Glutamatergic neuron (in vitro differentiated cells): ENCODE measurements around the gene KIF27. TPM values are rescaled to one million over a fixed set of nuclear protein-coding genes. Genes with fewer than 3 reads are reported as not detected.
"Not testable (repeated sequence)": the region's sequence is repeated elsewhere in the genome, so short reads cannot be mapped to it uniquely, and the experiment has no call there.

Experiments used
- DNase-seq: peaks from one replicate; pipeline ENCODE4 v3.0.0; 2022
- H3K27ac Mint-ChIP-seq: one replicate; pipeline ENCODE4 v1.8.0; 2020; ENCODE audit warnings: mild to moderate bottlenecking, mixed read lengths, inconsistent platforms; ENCODE audit not compliant: unreplicated experiment
- H3K27me3 Mint-ChIP-seq: one replicate; pipeline ENCODE4 v1.8.0; 2020; ENCODE audit warnings: mild to moderate bottlenecking, moderate library complexity, mixed read lengths, inconsistent platforms; ENCODE audit not compliant: unreplicated experiment
- H3K36me3 Mint-ChIP-seq: one replicate; pipeline ENCODE4 v1.8.0; 2020; ENCODE audit warnings: mild to moderate bottlenecking, mixed read lengths, inconsistent platforms; ENCODE audit not compliant: unreplicated experiment
- H3K4me1 Mint-ChIP-seq: one replicate; pipeline ENCODE4 v1.8.0; 2020; ENCODE audit warnings: mild to moderate bottlenecking, low read depth, mixed read lengths, inconsistent platforms; ENCODE audit not compliant: unreplicated experiment
- H3K4me3 Mint-ChIP-seq: one replicate; pipeline ENCODE4 v1.8.0; 2020; ENCODE audit warnings: mild to moderate bottlenecking, mixed read lengths, inconsistent platforms; ENCODE audit not compliant: unreplicated experiment
- H3K9me3 Mint-ChIP-seq: one replicate; pipeline ENCODE4 v1.8.0; 2020; ENCODE audit warnings: mild to moderate bottlenecking, moderate library complexity, mixed read lengths, inconsistent platforms; ENCODE audit not compliant: unreplicated experiment
- total RNA-seq: library from RNA; stranded (reverse); fragmentation: NEBNext Ultra II Directional; extraction: Animal tissue kit (Norgen Biotek cat#: 25700); gene quantifications from one replicate; pipeline ENCODE4 v1.2.1, GENCODE V29; 2021; ENCODE audit not compliant: unreplicated experiment
- TF ChIP-seq, protein P1 (sequence below): fragments of 200-600 bp; sonication (generic); IDR thresholded peaks from one replicate; pipeline ENCODE4 v1.5.0; 2021; ENCODE audit not compliant: partially characterized antibody, unreplicated experiment

KIF27 gene
- total RNA-seq, 1 donor from 2014 or later, result 4.2 TPM

DNA sequence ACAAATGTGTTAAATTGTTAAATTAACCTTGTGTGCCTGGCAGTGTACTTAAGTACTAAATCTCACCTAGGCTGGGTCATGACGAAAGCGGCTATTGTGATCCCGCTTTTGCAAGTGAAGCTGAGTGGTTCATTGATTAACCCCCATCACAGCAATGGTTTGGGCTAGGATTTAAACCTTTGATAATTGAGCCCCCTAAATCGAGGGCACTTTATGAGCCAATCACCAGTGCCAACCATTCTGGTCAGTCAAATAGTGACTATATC is 35.9 kb upstream of the KIF27 start:
- Mint-ChIP-seq H3K27ac (peak overlapping the region; percentile 72), H3K36me3 (no peaks in the 10 kb centered on the region), H3K9me3 (peaks cover 2% of the 10 kb centered on the region), H3K4me3 (peak overlapping the region; percentile 92), H3K4me1 (peaks cover 4% of the 10 kb centered on the region), H3K27me3 (no peaks in the 10 kb centered on the region)
- TF ChIP-seq, protein P1, sequence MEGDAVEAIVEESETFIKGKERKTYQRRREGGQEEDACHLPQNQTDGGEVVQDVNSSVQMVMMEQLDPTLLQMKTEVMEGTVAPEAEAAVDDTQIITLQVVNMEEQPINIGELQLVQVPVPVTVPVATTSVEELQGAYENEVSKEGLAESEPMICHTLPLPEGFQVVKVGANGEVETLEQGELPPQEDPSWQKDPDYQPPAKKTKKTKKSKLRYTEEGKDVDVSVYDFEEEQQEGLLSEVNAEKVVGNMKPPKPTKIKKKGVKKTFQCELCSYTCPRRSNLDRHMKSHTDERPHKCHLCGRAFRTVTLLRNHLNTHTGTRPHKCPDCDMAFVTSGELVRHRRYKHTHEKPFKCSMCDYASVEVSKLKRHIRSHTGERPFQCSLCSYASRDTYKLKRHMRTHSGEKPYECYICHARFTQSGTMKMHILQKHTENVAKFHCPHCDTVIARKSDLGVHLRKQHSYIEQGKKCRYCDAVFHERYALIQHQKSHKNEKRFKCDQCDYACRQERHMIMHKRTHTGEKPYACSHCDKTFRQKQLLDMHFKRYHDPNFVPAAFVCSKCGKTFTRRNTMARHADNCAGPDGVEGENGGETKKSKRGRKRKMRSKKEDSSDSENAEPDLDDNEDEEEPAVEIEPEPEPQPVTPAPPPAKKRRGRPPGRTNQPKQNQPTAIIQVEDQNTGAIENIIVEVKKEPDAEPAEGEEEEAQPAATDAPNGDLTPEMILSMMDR, result no peak
- no peak for DNase-seq

DNA sequence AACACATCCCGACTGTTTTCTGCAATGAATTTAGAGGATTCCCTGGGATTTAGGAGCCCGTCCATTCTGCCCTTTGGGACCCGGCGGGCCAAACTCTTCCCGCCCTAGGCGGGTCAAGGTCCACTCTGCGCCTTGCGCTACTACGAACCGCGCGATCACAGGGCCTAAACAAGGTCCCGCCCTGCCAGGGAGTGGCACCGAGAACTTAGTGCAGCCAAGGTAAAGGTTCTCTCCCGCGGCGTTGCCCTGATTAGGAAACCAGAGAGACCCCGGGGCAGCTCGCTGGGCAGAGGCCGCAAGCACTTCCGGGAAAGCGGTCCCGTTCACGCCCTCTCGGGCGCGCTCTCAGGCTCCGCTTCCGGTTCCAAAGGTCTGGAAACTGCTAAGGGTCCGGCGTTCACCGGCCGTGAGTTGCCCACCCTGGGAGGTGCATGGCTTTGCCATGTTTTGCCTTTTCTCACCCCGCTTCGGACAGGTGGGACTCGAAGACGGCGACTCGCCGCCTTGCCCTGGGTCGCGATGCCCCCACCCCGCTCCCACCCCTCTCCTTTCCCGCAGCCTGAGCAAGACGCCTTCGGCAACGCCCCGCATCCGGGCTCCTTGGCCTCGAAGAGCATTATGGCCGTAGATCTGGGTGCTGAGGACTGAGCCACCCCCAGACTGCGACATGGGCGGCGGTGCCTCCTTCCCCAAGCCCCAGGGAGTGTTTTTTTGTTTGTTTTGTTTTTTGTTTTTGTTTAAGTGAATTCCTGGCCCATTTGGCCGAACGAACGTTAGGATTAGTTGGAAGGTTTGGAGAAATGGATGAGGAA is 35.4 kb upstream of the KIF27 start:
- TF ChIP-seq, protein P1, result no peak
- peak overlapping the region; percentile 92 for H3K4me3 Mint-ChIP-seq
- peaks cover 2% of the 10 kb centered on the region for H3K9me3 Mint-ChIP-seq
- H3K27ac Mint-ChIP-seq, result peak overlapping the region; percentile 72
- no peaks in the 10 kb centered on the region for H3K36me3 Mint-ChIP-seq
- DNase-seq, result peak; percentile 80
- peaks cover 4% of the 10 kb centered on the region for H3K4me1 Mint-ChIP-seq
- no peaks in the 10 kb centered on the region for H3K27me3 Mint-ChIP-seq

DNA sequence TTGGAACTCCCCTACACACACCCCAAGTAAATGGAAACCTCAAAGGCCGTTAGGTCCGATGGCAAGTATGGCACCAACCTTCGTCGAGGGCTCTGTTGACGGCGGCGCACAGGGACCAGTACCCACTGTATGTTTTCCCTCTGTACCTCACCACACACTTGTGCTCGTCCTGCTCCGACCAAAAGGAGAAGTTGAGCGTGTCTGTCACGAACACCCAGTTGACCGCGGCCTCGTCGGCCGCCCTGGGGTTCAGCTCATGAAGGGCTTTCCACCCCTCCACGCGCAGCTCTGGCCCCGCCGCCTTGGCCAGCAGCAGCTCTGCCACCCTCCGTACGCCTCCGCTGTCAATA is 34.8 kb upstream of the KIF27 start:
- H3K9me3 Mint-ChIP-seq, result peaks cover 2% of the 10 kb centered on the region
- peak; percentile 20 for DNase-seq

DNA sequence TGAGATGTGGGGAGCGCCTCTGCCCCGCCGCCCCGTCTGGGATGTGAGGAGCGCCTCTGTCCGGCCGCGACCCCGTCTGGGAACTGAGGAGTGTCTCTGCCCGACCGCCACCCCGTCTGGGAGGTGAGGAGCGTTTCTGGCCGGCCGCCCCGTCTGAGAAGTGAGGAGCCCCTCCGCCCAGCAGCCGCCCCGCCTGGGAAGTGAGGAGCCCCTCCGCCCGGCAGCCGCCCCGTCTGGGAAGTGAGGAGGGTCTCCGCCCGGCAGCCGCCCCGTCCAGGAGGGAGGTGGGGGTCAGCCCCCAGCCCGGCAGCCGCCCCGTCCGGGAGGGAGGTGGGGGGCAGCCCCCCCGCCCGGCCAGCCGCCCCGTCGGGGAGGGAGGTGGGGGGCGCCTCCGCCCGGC is 26.9 kb upstream of the KIF27 start:
- not testable (repeated sequence) for H3K4me3 Mint-ChIP-seq, H3K9me3 Mint-ChIP-seq, H3K27ac Mint-ChIP-seq, H3K27me3 Mint-ChIP-seq, H3K4me1 Mint-ChIP-seq, H3K36me3 Mint-ChIP-seq
- peak; percentile 17 for DNase-seq

More for the DNA sequence above, 34.8 kb upstream of the KIF27 start:
- peak overlapping the region; percentile 92 for H3K4me3 Mint-ChIP-seq
- no peaks in the 10 kb centered on the region for H3K27me3 Mint-ChIP-seq
- H3K36me3 Mint-ChIP-seq, result no peaks in the 10 kb centered on the region
- H3K27ac Mint-ChIP-seq, result peak overlapping the region; percentile 64
- peaks cover 4% of the 10 kb centered on the region for H3K4me1 Mint-ChIP-seq
- TF ChIP-seq, protein P1, result no peak

DNA sequence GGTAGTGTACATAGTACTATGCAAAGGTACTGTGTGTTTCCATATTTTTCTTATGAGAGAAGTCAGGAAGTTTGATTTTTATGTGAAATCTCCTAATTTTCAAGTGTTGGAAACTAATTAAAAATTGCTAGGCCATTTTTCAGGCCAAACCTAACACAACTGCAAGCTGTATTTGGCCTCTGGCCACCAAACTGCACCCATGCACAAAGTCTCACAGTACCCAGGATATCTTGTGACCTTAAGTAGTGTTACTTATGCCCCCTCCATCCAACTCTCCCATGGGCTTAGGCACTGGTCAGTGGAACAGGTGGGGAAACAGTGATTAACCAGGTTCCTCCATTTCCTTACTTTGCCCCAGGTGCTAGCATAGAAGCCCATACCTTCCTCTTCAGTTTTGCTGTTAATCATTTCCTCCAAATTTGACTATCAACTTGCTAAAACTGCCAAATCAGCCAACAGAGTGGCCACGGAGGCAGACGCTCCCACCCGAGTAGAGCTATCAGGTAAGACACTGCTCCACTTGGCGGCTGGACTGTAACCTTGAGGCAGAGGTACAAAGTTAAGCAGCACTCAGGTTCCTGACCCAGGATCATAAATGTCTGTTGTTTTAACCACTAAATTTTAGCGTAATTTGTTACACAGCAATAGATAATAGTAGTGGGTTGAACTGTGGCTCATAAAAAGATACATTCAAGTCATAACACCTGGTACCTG is 19.5 kb upstream of the KIF27 start:
- Mint-ChIP-seq H3K27me3 (no peaks in the 10 kb centered on the region), H3K36me3 (no peaks in the 10 kb centered on the region), H3K9me3 (peaks cover 1% of the 10 kb centered on the region)

More for the DNA sequence above, 19.5 kb upstream of the KIF27 start:
- TF ChIP-seq, protein P1, result no peak
- DNase-seq, result no peak
- Mint-ChIP-seq H3K27ac (no peak overlapping the region), H3K4me1 (no peaks in the 10 kb centered on the region), H3K4me3 (no peak overlapping the region)
